B cell (primary cell): ENCODE measurements around the gene KLRF2. TPM values are rescaled to one million over a fixed set of nuclear protein-coding genes. Genes with fewer than 3 reads are reported as not detected.

Source experiments
- ATAC-seq: fragments of 200-7000 bp; cut with Tn5 transposase; one replicate; pipeline ENCODE4 v1.10.0; 2021; ENCODE audit warnings: low read depth, mild to moderate bottlenecking, moderate number of reproducible peaks, moderate library complexity
- CTCF ChIA-PET: fragments of 350-600 bp; sonication (Branson Sonifier 250); formaldehyde crosslinking; loops from one replicate; lab custom pipeline; 2021; ENCODE audit warnings: antibody characterized with exemption, inconsistent platforms; lab: Charles Lee
- POLR2A ChIA-PET: fragments of 350-600 bp; sonication (Branson Sonifier 250); formaldehyde crosslinking; loops from one replicate; lab custom pipeline; 2021; ENCODE audit warnings: antibody characterized with exemption; lab: Charles Lee
- DNase-seq: peaks from one replicate; pipeline ENCODE4 v3.0.0; 2013
- H2AFZ ChIP-seq: 2 replicates; pipeline ENCODE4 v1.6.1; 2012; ENCODE audit warnings: mild to moderate bottlenecking, low read depth, low read length; ENCODE audit not compliant: insufficient read depth, poor library complexity, severe bottlenecking
- H3K27ac ChIP-seq, 2 donors: 1 replicate in 1 of 2; 2 replicates in 1 of 2; pipeline ENCODE4 v1.5.1; 2012 to 2013; ENCODE audit warnings: low read length in 2 of 2, mild to moderate bottlenecking in 2 of 2, moderate library complexity in 1 of 2
- H3K27me3 ChIP-seq, 4 experiments: fragments of 200-600 bp in 1 of 4; sonication (generic) in 1 of 4; replicated peaks in 1 of 4; 1 replicate in 2 of 4; 2 replicates in 2 of 4; pipeline versions ENCODE4 v1.6.1 to v1.7.0; 2013 to 2016; ENCODE audit warnings: low read length in 3 of 4, mild to moderate bottlenecking in 2 of 4, mixed read lengths in 1 of 4, moderate library complexity in 1 of 4; ENCODE audit not compliant: insufficient read depth in 4 of 4, control insufficient read depth in 3 of 4; ENCODE audit errors: control extremely low read depth in 1 of 4
- H3K36me3 ChIP-seq, 2 experiments: replicated peaks in 1 of 2; 1 replicate in 1 of 2; 2 replicates in 1 of 2; pipeline versions ENCODE4 v1.6.1 to v1.7.1; 2013; ENCODE audit warnings: low read length in 1 of 2; ENCODE audit not compliant: insufficient read depth in 2 of 2, control insufficient read depth in 1 of 2; ENCODE audit errors: control extremely low read depth in 1 of 2, extremely low read depth in 1 of 2
- H3K4me1 ChIP-seq, 2 donors: fragments of 200-600 bp in 1 of 2; sonication (generic) in 1 of 2; 1 replicate in 1 of 2; 2 replicates in 1 of 2; pipeline versions ENCODE4 v1.5.1 to v1.6.1; 2013 to 2017; ENCODE audit warnings: low read length in 2 of 2; ENCODE audit not compliant: control insufficient read depth in 2 of 2, insufficient read depth in 2 of 2
- H3K4me2 ChIP-seq: replicated peaks from 2 replicates; pipeline ENCODE3; 2012; ENCODE audit warnings: mild to moderate bottlenecking, low read depth, low read length; ENCODE audit not compliant: poor library complexity, severe bottlenecking
- H3K4me3 ChIP-seq, 5 experiments: fragments of 200-600 bp in 1 of 5; sonication (generic) in 1 of 5; 1 replicate in 3 of 5; 2 replicates in 2 of 5; pipeline versions ENCODE4 v1.5.1 to v1.7.0; 2011 to 2016; ENCODE audit warnings: low read length in 4 of 5, mild to moderate bottlenecking in 4 of 5, low read depth in 2 of 5, control low read depth in 1 of 5, moderate library complexity in 1 of 5; ENCODE audit not compliant: insufficient read depth in 1 of 5; ENCODE audit errors: control extremely low read depth in 1 of 5, extremely low read depth in 1 of 5
- H3K79me2 ChIP-seq: fragments of 200-600 bp; sonication (generic); one replicate; pipeline ENCODE4 v1.6.0; 2016; ENCODE audit warnings: low read length; ENCODE audit not compliant: control insufficient read depth, insufficient read depth
- H3K9ac ChIP-seq: fragments of 200-600 bp; sonication (generic); 2 replicates; pipeline ENCODE4 v1.6.1; 2017; ENCODE audit warnings: mild to moderate bottlenecking, low read length, moderate library complexity
- H3K9me3 ChIP-seq, 3 donors: one replicate each; pipeline versions ENCODE4 v1.6.1 to v1.7.1; 2013; ENCODE audit warnings: low read length in 2 of 3; ENCODE audit not compliant: control insufficient read depth in 2 of 3, insufficient read depth in 1 of 3; ENCODE audit errors: control extremely low read depth in 1 of 3
- H4K20me1 ChIP-seq: 2 replicates; pipeline ENCODE4 v1.6.0; 2012; ENCODE audit warnings: mild to moderate bottlenecking, low read length; ENCODE audit not compliant: insufficient read depth, control insufficient read depth, poor library complexity, severe bottlenecking
- H3K27ac Mint-ChIP-seq: one replicate; pipeline ENCODE4 v1.8.0; 2021; ENCODE audit warnings: mixed read lengths
- H3K27me3 Mint-ChIP-seq: one replicate; pipeline ENCODE4 v1.8.0; 2021; ENCODE audit warnings: mixed read lengths
- H3K4me1 Mint-ChIP-seq: one replicate; pipeline ENCODE4 v1.8.0; 2021; ENCODE audit warnings: mixed read lengths
- H3K4me3 Mint-ChIP-seq: one replicate; pipeline ENCODE4 v1.8.0; 2021; ENCODE audit warnings: mixed read lengths
- H3K9me3 Mint-ChIP-seq: one replicate; pipeline ENCODE4 v1.8.0; 2022; ENCODE audit warnings: mixed read lengths; ENCODE audit not compliant: insufficient read depth
- EZH2 ChIP-seq: IDR thresholded peaks from 2 replicates; pipeline ENCODE4 v1.6.1; 2012; ENCODE audit warnings: borderline replicate concordance, low read depth, mild to moderate bottlenecking, moderate library complexity, low read length; ENCODE audit not compliant: insufficient read depth, poor library complexity, severe bottlenecking
- WGBS: methylation state at CpG from one replicate; pipeline ENCODE4 v1.1.5; 2013; ENCODE audit warnings: missing lambda C conversion rate; ENCODE audit not compliant: insufficient coverage; 5-methylcytosine and 5-hydroxymethylcytosine counted together
- intact Hi-C: fragments of 100-400 bp; cut with micrococcal nuclease; formaldehyde crosslinking; loops from one replicate; pipeline ENCODE4 v1.10.0; 2022
- polyA plus RNA-seq: library from polyadenylated mRNA; depleted of rRNA; stranded (reverse); fragments of >200 nt; gene quantifications from 2 replicates; pipeline ENCODE4 v1.2.3, GENCODE V29; 2012
- total RNA-seq, 2 donors: library from RNA; stranded (reverse); fragments of 120-200 nt in 1 of 2; gene quantifications; 1 replicate in 1 of 2; 2 replicates in 1 of 2; pipeline versions ENCODE4 v1.2.3 to v1.2.4, GENCODE V29; 2013 to 2022
- TF ChIP-seq, protein P1 (sequence below): fragments of 200-600 bp; IDR thresholded peaks from one replicate; pipeline ENCODE4 v1.8.0; 2022; ENCODE audit warnings: antibody characterized with exemption, mild to moderate bottlenecking

Gene KLRF2
- total and polyA plus RNA-seq, 2 donors (not counting 1 experiment from before 2014, with no cell fraction given): 0.36 TPM; not detected in 1

- no peak overlapping the region for H3K4me3 Mint-ChIP-seq
- Histone ChIP-seq H3K4me2 (no peak overlapping the region), H3K27me3 (peaks cover 0 to 2% (median 0%) of the 10 kb centered on the region in 4 experiments), H3K36me3 (no peaks in the 10 kb centered on the region), H3K79me2 (no peaks in the 10 kb centered on the region), H3K27ac (no peak overlapping the region), H4K20me1 (no peaks in the 10 kb centered on the region), H3K9ac (no peak overlapping the region), H3K9me3 (peaks cover 0 to 25% (median 24%) of the 10 kb centered on the region in 3 donors), H3K4me3 (no peak overlapping the region), H3K4me1 (peaks cover 3 to 4% of the 10 kb centered on the region in 2 donors), H2AFZ (no peak overlapping the region)
- ATAC-seq (no peak), DNase-seq (no peak)
- H3K4me1 Mint-ChIP-seq: peaks cover 8% of the 10 kb centered on the region
- ChIA-PET POLR2A (no interaction called here), CTCF (no interaction called here)
- no peak overlapping the region for H3K27ac Mint-ChIP-seq
- TF ChIP-seq, protein P1, sequence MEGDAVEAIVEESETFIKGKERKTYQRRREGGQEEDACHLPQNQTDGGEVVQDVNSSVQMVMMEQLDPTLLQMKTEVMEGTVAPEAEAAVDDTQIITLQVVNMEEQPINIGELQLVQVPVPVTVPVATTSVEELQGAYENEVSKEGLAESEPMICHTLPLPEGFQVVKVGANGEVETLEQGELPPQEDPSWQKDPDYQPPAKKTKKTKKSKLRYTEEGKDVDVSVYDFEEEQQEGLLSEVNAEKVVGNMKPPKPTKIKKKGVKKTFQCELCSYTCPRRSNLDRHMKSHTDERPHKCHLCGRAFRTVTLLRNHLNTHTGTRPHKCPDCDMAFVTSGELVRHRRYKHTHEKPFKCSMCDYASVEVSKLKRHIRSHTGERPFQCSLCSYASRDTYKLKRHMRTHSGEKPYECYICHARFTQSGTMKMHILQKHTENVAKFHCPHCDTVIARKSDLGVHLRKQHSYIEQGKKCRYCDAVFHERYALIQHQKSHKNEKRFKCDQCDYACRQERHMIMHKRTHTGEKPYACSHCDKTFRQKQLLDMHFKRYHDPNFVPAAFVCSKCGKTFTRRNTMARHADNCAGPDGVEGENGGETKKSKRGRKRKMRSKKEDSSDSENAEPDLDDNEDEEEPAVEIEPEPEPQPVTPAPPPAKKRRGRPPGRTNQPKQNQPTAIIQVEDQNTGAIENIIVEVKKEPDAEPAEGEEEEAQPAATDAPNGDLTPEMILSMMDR: no peak
- H3K9me3 Mint-ChIP-seq: peaks cover 8% of the 10 kb centered on the region
- intact Hi-C loops: no loop called here
- peaks cover 17% of the 10 kb centered on the region for H3K27me3 Mint-ChIP-seq
Observed at GRCh38 chr12:9909724-9910123, 28.4 kb downstream of the KLRF2 start.

DNA sequence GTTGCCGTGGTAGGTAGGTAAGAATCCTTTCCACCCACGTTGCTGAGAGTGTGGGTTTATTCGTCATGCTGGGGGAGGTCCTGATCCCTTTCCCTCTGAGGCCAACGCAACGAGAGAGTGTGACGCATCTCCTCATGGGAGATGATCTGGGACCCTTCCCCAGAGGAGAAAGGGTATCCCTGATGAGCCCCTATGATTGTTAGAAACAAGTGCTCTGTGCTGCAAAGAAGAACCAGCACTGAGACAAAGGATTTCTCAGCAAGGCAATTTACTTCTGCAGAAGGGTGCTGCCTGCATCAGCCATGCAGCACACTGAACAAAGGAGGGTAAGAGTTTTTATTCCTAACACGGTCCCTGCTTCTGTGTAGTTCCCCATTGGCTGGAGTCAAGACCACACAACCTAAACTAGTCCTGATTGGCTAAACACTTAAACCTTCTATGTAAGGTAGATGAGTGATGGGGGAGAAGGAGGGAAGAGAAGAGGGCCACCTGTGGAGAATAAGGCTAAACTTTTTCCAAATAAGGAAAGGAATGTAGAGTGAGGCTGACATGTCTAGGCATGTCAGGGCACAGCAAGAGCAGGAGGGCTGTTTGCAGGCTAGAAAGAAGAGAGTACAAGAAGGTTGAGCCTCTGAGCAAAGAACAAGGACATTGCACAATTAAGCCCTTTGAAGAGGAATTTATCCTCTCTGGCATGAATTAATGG, 29.6 kb downstream of the KLRF2 start:
- no peak overlapping the region for H3K27ac ChIP-seq
- peaks cover 0 to 2% (median 0%) of the 10 kb centered on the region in 4 experiments for H3K27me3 ChIP-seq
- intact Hi-C loops: no loop called here
- Mint-ChIP-seq H3K9me3 (peaks cover 8% of the 10 kb centered on the region), H3K27ac (no peak overlapping the region), H3K4me1 (peaks cover 8% of the 10 kb centered on the region), H3K4me3 (no peak overlapping the region), H3K27me3 (peaks cover 26% of the 10 kb centered on the region)
- no peak overlapping the region for H3K4me3 ChIP-seq
- H2AFZ ChIP-seq: no peak overlapping the region
- WGBS: 55% methylated on average over 3 of the region's 7 CpGs
- DNase-seq (no peak), ATAC-seq (no peak)
- peaks cover 3 to 4% of the 10 kb centered on the region in 2 donors for H3K4me1 ChIP-seq
- peaks cover 0 to 25% (median 24%) of the 10 kb centered on the region in 3 donors for H3K9me3 ChIP-seq
- no peaks in the 10 kb centered on the region for H3K79me2 ChIP-seq
- ChIA-PET CTCF (no interaction called here), POLR2A (no interaction called here)
- no peak overlapping the region for H3K4me2 ChIP-seq
- TF ChIP-seq, protein P1: no peak
- no peak for TF ChIP-seq EZH2
- no peaks in the 10 kb centered on the region for H4K20me1 ChIP-seq
- no peaks in the 10 kb centered on the region for H3K36me3 ChIP-seq
- H3K9ac ChIP-seq: no peak overlapping the region
